ENCODE results near the gene CEP128. TPM values are rescaled to one million over a fixed set of nuclear protein-coding genes. Genes with fewer than 3 reads are reported as not detected.
"Not testable (repeated sequence)": the region's sequence is repeated elsewhere in the genome, so short reads cannot be mapped to it uniquely, and the experiment has no call there.

The CEP128 gene
- total and polyA plus RNA-seq, 2 experiments from 2014 or later: 2.4 to 5.2 TPM

DNA sequence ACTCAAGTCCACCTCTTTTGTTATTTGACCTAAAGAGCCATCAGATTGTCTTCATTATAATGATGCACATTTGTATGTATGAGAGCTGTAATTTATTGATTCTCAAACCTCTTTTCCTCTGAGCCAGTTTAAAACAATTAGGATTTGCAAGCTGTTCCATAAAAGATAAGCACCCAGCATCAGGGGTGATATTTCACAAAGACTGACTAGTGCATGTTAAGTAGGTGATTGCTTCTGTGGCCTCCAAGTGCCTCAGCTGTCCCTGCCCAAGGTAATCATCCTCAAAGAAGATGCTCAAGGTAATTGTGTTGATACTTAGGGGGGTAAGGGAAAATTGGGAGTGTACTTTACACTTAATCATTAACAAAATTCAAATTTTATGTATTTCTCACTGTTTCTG lies 18.2 kb downstream of the CEP128 start:
- TF ChIP-seq EZH2 (IDR thresholded peaks at IDR 0.05; ENCODE audit: insufficient read depth, poor library complexity, severe bottlenecking): no peak
- no peak for TF ChIP-seq EZH2phosphoT487 (IDR thresholded peaks at IDR 0.05; ENCODE audit: insufficient read depth, low read depth)
- Histone ChIP-seq H3K9me2 (ENCODE audit: insufficient read depth) (no peaks in the 10 kb centered on the region), H3K4me1 (ENCODE audit: insufficient read depth) (peaks cover 13% of the 10 kb centered on the region), H3K36me3 (ENCODE audit: low read depth) (no peaks in the 10 kb centered on the region), H3K4me3 (no peak overlapping the region), H3K27me3 (replicated peaks; ENCODE audit: insufficient read depth) (no peaks in the 10 kb centered on the region), H2AFZ (no peak overlapping the region), H3K4me2 (ENCODE audit: unreplicated experiment) (no peak overlapping the region), H3F3A (ENCODE audit: insufficient read depth) (peaks cover 4% of the 10 kb centered on the region; the same call in 1 of the 2 replicates), H3K27ac (no peak overlapping the region), H3K79me2 (ENCODE audit: insufficient read depth) (peaks cover 8% of the 10 kb centered on the region; the same call in 1 of the 2 replicates), H3K9ac (no peak overlapping the region), H4K20me1 (ENCODE audit: insufficient read depth) (no peaks in the 10 kb centered on the region), H3K9me3 (ENCODE audit: low read depth) (no peaks in the 10 kb centered on the region)
- in situ Hi-C loops (cut with MboI): no loop called here
- no peak for DNase-seq

DNA sequence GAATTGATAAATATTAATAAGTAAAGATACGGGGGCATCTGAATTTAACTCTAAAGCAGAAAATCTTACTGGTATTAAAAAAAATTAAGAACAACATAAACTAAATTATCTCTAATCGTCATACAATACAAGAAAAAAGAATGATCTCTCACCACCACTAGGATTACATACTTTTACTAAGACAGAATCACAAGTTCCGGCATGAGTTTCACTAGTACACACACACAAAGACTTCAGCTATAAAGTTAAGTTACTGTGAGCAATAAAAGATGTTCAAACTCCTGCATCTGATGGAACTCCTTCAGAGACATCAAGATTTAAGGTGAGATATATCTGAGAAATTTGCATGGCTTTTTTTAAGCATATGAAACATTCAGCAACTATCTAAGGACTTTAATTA lies 21.9 kb downstream of the CEP128 start:
- no peaks in the 10 kb centered on the region for H3K9me3 ChIP-seq (ENCODE audit: low read depth)

DNA sequence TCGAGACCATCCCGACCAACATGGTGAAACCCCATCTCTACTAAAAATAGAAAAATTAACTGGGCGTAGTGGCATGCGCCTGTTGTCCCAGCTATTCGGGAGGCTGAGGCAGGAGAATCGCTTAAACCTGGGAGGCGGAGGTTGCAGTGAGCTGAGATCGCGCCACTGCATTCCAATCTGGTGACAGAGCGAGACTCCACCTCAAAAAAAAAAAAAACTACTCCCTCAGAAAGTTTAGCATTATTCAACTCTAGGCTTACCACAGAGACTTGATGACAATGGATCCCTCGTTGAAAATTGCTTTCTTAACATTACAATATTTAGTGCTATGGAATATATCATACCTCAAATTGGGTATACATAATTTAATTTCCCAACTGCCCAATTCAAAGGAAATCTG lies 29.5 kb downstream of the CEP128 start:
- H3K36me3 ChIP-seq (ENCODE audit: low read depth); H2AFZ ChIP-seq; H3K4me2 ChIP-seq (ENCODE audit: unreplicated experiment); H3K4me3 ChIP-seq; H3K9me3 ChIP-seq (ENCODE audit: low read depth); H3K27ac ChIP-seq; H4K20me1 ChIP-seq (ENCODE audit: insufficient read depth); H3K27me3 ChIP-seq (replicated peaks; ENCODE audit: insufficient read depth); DNase-seq; H3K9ac ChIP-seq; H3K79me2 ChIP-seq (ENCODE audit: insufficient read depth); H3K4me1 ChIP-seq (ENCODE audit: insufficient read depth); in situ Hi-C loops (cut with MboI); H3K9me2 ChIP-seq (ENCODE audit: insufficient read depth); H3F3A ChIP-seq (ENCODE audit: insufficient read depth): not testable (repeated sequence)
- WGBS, 2 experiments (ENCODE audit: low coverage in 1 of 2, low lambda C conversion rate in 2 of 2, missing lambda C conversion rate in 2 of 2): 91 to 97% methylated on average over 11 of the region's 11 CpGs

More for the DNA sequence above, 21.9 kb downstream of the CEP128 start:
- in situ Hi-C loops (cut with MboI): no loop called here
- Histone ChIP-seq H3K4me2 (ENCODE audit: unreplicated experiment) (no peak overlapping the region), H3F3A (ENCODE audit: insufficient read depth) (no peaks in the 10 kb centered on the region), H3K27ac (no peak overlapping the region), H3K27me3 (replicated peaks; ENCODE audit: insufficient read depth) (no peaks in the 10 kb centered on the region), H3K9ac (no peak overlapping the region), H3K9me2 (ENCODE audit: insufficient read depth) (no peaks in the 10 kb centered on the region), H3K4me1 (ENCODE audit: insufficient read depth) (no peaks in the 10 kb centered on the region), H4K20me1 (ENCODE audit: insufficient read depth) (no peaks in the 10 kb centered on the region), H2AFZ (no peak overlapping the region), H3K79me2 (ENCODE audit: insufficient read depth) (no peaks in the 10 kb centered on the region), H3K4me3 (no peak overlapping the region), H3K36me3 (ENCODE audit: low read depth) (no peaks in the 10 kb centered on the region)
- 75 to 82% methylated on average over 3 of the region's 3 CpGs for WGBS, 2 experiments (ENCODE audit: low coverage in 1 of 2, low lambda C conversion rate in 2 of 2, missing lambda C conversion rate in 2 of 2)
- no peak for TF ChIP-seq EZH2phosphoT487 (IDR thresholded peaks at IDR 0.05; ENCODE audit: insufficient read depth, low read depth)
- TF ChIP-seq EZH2 (IDR thresholded peaks at IDR 0.05; ENCODE audit: insufficient read depth, poor library complexity, severe bottlenecking): no peak
- DNase-seq: no peak

DNA sequence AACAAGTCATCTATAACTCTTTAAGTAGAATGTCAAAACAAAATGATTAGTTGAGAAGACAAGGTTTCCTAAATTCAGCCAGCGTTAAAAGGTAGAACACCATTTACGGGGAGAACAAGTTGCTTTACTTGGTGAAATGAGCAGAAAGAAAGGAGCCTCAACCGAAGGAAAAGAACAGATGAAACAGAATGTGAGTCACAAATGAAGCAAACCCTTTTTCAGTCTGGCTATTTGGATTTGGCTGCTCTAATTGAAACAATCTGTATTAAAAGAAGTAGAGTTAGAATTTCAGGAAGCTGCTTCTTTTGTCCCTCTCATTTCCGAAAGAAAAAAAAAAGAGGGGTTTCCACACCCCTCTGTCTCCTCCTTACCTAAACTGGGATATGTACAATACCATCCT lies 34.6 kb downstream of the CEP128 start:
- Histone ChIP-seq H3K9me3 (ENCODE audit: low read depth) (no peaks in the 10 kb centered on the region), H3F3A (ENCODE audit: insufficient read depth) (peaks cover 10% of the 10 kb centered on the region; the same call in 1 of the 2 replicates), H3K27me3 (replicated peaks; ENCODE audit: insufficient read depth) (no peaks in the 10 kb centered on the region), H3K9ac (peak overlapping the region; percentile 19), H3K79me2 (ENCODE audit: insufficient read depth) (no peaks in the 10 kb centered on the region), H2AFZ (peak overlapping the region; percentile 31), H3K4me2 (ENCODE audit: unreplicated experiment) (peak overlapping the region; percentile 25), H3K4me1 (ENCODE audit: insufficient read depth) (peaks cover 10% of the 10 kb centered on the region), H3K36me3 (ENCODE audit: low read depth) (no peaks in the 10 kb centered on the region), H3K27ac (no peak overlapping the region; the same call in 1 of the 2 replicates), H4K20me1 (ENCODE audit: insufficient read depth) (no peaks in the 10 kb centered on the region), H3K9me2 (ENCODE audit: insufficient read depth) (no peaks in the 10 kb centered on the region), H3K4me3 (peak overlapping the region; percentile 41)
- in situ Hi-C loops (cut with MboI): no loop called here
- TF ChIP-seq EZH2phosphoT487 (IDR thresholded peaks at IDR 0.05; ENCODE audit: insufficient read depth, low read depth): no peak
- TF ChIP-seq EZH2 (IDR thresholded peaks at IDR 0.05; ENCODE audit: insufficient read depth, poor library complexity, severe bottlenecking): no peak
- WGBS, 2 experiments (ENCODE audit: low coverage in 1 of 2, low lambda C conversion rate in 2 of 2, missing lambda C conversion rate in 2 of 2): 35 to 39% methylated on average over 4 of the region's 4 CpGs
- DNase-seq: peak; percentile 66

DNA sequence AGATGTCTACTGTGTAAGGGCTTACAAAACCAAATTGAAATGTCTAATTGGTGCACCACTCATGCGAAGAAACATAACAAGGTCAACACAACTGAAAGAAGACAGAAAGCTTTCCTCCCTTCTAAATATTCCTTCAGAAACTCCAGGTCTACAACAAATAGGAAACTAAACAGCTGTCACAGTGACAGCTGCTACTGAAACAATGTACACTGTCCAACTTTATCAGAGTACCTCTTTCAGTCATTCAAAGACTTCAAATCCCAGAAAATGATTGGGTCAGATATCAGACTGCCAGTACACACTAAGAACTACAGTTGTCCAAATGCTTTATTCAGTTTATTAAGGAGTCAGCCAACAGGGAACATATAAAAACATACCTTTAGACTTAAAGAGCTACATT lies 35.2 kb downstream of the CEP128 start:
- Histone ChIP-seq H3K4me2 (ENCODE audit: unreplicated experiment) (no peak overlapping the region), H3K9ac (peak overlapping the region; percentile 19; the same call in 1 of the 2 replicates), H2AFZ (peak overlapping the region; percentile 31), H3K36me3 (ENCODE audit: low read depth) (no peaks in the 10 kb centered on the region), H3F3A (ENCODE audit: insufficient read depth) (peaks cover 10% of the 10 kb centered on the region; the same call in 1 of the 2 replicates), H3K27me3 (replicated peaks; ENCODE audit: insufficient read depth) (no peaks in the 10 kb centered on the region), H3K27ac (no peak overlapping the region), H3K4me1 (ENCODE audit: insufficient read depth) (peaks cover 10% of the 10 kb centered on the region), H3K9me2 (ENCODE audit: insufficient read depth) (no peaks in the 10 kb centered on the region), H3K79me2 (ENCODE audit: insufficient read depth) (no peaks in the 10 kb centered on the region), H3K4me3 (peak overlapping the region; percentile 41; the same call in 1 of the 2 replicates), H4K20me1 (ENCODE audit: insufficient read depth) (no peaks in the 10 kb centered on the region), H3K9me3 (ENCODE audit: low read depth) (no peaks in the 10 kb centered on the region)
- DNase-seq: no peak
- 0% methylated on average over 1 of the region's 1 CpG for WGBS, 2 experiments (ENCODE audit: low coverage in 1 of 2, low lambda C conversion rate in 2 of 2, missing lambda C conversion rate in 2 of 2)
- TF ChIP-seq EZH2 (IDR thresholded peaks at IDR 0.05; ENCODE audit: insufficient read depth, poor library complexity, severe bottlenecking) (no peak), EZH2phosphoT487 (IDR thresholded peaks at IDR 0.05; ENCODE audit: insufficient read depth, low read depth) (no peak)
- in situ Hi-C loops (cut with MboI): no loop called here
